ENCODE results near the gene DENND1A.

Gene DENND1A

DNA sequence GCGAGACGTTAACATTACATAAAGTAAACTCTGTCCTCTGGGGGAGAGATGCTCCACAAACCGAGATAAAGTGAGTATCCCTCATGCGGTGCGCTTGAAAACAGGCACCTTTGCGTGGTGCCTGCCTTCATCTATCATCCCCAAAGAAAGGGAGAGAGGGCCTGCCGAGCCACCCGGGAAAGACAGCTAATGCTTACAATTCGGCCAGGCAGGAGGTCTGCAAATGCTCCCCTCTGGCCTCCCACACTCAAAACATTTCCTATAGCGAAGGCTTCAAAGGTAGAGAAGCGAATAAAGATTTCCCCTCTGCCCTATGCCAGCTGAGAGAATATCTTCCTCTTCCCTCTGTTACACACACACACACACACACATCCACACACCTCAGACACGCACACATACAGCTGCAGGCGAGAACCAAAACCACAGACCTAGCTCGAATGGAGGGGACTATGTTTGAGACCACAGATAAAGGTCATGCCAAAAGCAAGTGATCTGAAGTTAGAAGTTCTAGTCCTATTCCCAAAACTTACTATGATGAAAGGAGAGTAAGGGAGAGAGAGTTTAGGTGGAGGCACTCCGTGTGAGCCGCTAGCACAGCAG lies 441.1 kb downstream of the DENND1A start:
- DNase-seq (ENCODE audit: low read depth, low spot score), result no peak

DNA sequence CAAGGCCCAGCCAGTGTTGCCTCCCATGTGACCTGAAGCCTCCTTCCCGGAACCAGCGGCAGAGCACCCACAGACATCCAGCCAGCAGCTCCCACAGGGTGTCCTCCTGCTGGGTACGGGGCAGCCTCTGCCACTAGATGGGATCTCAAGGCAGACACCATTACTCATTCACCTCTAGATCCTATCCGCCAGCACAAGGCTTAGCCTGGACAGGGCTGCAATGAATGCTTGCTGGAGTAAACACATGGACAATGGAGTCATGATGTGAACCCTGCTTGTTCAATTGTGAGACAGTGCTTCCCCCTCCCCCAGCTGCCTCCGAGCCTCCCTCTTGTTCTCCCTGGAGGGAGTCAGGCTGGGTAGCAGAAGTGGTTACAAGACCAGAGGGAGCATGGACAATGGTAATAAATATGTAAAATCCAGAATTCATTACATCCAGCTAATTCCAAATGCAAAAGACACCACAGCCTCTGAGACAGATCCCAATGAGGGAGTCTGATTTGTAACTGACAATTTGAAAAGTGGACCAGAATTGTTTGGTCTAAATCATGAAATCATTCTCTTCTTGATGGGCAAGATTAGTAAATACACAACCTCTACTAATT lies 441.9 kb downstream of the DENND1A start:
- DNase-seq (ENCODE audit: low read depth, low spot score), result no peak

DNA sequence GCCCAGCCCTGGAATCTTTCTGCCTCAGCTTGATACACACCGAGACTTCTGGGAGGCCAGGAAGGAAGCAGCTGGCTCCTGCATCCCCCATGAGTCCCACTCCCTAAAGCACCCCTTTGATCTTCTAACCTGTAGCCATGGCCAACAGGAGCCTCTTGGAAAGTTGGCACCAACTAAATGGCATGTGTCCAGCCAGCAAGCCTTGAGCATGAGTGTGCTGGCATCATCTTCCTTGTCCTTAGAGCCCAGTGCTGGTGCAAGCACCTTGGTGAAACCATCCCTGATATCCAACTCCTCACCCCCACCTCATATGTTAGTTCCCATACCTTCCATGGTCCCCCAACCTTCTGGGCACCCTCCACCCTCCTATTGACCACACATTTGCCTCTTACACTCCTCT lies 443.5 kb downstream of the DENND1A start:
- DNase-seq (ENCODE audit: low read depth, low spot score), result no peak

DNA sequence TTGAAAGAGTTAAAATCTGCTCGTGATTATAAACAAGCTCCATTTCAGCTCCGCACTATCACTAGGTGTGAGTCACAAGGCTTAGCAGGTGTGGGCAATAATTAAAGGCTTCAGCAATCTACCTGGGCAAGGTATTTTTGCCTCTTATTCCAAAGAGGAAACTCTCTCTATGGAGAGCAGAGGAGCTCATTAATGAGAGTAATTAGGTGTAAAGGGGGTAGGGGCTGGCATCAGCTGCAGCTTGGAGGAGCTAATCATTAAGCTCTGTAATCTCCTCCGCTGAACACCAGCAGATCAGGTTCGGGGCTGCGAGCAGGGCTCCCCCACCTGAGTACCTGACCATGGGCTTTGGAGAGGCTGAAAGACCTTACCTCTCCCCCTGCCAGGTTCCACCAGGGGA lies 444.7 kb downstream of the DENND1A start:
- no peak for DNase-seq (ENCODE audit: low read depth, low spot score)

DNA sequence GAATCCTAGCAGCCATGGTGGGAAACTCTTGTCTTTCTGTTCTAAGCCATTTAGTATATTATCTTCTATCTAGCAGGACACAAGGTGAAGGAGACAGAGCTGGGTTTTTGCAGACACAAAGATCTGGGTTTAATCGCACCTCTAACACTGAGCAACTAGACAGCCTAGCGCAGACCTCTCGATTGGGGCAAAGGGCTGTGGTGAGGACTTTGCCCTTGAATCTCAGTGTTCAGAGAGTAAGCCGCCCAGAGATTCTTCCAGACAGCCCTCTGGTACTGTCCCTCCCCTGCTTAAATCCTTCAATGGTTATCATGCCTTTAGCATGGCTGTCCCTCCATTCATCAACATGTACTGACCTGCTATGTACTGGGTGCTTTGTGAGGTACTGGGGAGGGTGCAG lies 445.8 kb downstream of the DENND1A start:
- no peak for DNase-seq (ENCODE audit: low read depth, low spot score)

DNA sequence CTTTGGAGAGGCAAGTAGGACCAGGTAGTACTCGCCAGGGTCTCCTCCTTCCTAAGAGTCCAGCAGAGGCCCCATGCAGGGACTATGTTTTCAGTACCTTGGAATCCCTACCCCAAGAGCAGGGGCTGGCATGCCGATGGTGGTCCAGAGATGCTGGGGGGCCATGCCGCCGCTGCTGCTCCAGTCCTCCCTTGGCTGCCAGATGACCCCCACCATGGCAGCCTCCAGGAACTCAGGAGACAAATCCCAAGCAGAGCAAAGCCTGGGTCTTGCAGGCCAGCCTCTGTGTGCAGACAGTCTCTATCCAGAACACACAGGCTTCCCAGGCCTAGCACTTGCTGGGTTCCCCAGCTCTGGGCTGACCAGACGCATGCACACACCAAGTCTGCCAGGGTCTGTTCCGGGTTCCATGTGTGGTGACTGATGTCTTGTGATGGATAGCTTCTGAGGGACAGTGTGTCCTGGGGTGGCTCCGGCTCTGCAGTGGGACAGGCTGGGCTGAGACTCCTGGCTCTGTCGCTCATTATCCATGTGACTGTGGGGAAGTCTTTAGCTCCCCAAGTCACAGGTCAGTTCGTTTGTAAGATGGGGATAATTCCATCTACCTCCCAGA lies 446.6 kb downstream of the DENND1A start:
- DNase-seq (ENCODE audit: low read depth, low spot score), result no peak

DNA sequence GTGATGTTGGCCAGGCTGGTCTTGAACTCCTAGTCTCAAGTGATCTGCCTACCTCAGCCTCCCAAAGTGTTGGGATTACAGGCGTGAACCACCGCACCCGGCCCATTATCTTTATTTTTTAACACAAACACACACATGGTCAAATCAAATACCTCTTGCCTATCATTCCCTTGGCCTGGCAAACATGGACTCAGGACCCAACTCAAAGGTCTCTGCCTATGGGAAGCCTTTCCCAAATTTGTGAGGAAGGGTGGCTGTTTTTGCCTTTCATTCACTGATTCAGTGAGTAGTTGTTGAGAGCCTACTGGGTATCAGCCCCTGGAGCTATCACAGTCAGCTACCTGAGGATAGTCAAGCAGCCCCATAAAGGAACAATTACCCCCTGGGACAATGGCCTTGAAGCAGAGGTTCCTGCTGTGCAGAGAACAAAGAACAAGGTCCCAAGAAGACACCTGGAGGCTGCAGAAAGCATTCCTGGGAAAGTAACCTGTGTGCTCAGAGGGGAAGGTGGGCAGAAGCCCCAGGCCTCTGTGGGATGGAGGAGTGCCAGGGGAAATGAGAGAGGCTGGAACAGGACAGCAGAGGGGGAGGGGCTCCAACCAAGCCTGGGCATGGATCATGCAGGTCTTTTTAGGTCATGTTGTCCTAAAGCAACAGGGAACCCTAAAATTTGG lies 447.5 kb downstream of the DENND1A start:
- DNase-seq (ENCODE audit: low read depth, low spot score), result no peak

DNA sequence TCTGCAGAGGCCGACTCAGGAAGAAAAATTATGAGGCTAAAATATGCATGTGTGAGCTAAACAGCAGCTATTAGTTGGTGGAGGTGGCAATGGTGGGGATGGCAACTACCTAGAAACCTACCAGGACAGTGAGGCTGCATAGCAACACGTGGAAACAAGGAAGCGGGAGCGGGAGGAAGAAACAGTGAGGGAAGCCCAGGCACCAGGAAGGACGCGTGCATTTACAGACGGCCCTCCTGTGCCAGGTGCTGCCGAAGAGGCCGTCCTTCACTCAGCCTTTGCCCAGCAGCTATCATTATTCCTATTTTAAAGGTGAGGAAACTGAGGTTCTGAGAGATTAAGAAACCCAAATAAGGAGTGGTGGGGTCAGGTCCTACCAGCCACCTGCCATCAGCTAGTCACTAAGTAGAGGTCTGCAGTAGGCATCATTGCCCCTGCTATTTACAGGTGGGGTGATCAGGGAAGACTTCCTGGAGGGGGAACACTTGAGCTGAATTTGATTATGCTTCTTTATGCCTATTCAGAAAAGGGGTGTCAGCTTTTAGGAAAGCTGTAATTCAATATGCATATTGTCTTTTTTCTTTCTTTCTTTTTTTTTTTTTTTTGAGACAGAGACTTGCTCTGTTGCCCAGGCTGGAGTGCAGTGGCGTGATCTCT lies 448.6 kb downstream of the DENND1A start:
- no peak for DNase-seq (ENCODE audit: low read depth, low spot score)

DNA sequence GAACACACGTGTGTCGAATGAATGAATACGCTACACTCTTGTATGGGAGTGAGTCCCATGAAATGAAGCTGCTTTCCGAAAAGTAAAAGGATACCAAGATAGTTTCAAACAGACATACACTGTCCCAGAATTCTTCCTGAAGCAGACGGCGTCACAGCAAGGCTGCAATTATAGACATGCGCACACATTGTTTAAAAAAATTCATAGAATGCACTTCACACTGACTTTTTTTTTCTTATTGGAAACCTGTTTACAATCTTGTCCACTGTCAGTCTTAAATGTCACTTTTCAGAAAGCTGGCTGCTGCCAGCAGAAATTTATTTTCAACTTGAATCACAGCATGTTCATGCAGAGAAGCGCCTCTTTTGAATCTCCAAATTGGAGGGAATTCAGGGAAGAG lies 449.1 kb downstream of the DENND1A start:
- DNase-seq (ENCODE audit: low read depth, low spot score), result no peak

DNA sequence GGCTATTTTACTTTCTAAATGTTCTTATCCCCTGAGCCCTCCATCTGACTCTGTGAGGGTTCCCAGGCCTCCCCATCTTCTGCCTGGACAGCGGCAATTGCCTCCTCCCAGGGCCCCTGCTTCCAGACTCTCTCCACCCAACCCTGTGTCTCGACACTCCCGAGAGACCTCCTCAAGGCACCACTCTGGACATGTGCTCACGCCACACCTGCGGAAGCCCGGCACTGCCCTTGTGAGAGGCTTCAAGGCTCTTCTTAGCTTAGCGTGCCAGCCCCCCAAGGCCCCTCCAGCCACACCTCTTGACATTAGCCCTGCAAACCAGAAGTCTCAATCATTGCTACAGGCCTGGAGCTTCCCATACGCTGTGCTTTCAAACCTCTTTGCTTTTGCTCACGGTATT lies 449.8 kb downstream of the DENND1A start:
- no peak for DNase-seq (ENCODE audit: low read depth, low spot score)

DNA sequence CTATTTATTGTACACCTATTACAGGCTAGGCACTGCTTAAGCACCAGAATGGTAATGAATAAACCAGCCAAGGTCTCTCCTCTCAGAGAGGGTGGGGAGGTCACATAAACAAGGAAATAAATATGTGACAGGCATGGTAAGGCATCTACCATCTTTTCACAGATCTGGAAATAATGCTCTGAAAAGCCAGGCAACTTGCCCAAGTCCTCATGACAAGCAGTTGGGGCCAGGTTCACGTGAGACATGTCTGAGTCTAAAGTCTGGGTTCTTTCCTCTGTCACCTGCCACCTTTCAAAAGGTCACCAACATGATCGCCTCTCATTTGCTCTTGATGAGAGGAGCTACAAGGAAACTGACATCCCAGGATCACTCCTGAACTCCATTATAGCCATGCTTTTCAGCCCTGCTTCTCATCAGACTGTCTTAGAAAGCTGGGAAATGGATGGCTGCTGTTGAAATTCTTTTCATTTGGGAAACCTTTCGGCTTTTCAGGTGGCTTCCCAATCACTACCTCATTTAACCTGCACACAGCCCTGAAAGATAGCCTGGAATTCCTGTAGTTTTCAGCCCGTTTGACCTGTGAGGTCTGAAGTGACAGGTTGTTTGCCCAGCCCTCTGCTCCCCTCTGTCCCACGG lies 450.8 kb downstream of the DENND1A start:
- DNase-seq (ENCODE audit: low read depth, low spot score), result no peak

DNA sequence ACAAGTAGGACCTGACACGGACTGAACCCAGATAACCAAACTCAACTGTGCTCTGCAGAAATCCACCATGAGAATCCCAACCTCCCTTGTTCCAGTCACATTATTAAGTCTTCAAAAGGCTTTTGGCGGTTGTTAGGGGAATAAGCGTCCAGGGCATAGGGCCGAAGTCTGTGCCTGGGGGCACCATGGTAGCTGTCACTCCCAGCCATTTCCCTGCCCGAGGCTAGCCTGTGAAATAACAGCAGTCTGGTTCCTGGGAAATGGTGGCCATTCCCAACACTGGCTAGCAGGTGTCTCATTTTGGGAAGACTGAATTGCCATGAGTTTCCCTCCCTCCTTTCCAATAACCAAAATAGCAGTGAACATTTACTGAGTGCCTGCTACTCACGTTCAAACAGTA lies 451.8 kb downstream of the DENND1A start:
- no peak for DNase-seq (ENCODE audit: low read depth, low spot score)

DNA sequence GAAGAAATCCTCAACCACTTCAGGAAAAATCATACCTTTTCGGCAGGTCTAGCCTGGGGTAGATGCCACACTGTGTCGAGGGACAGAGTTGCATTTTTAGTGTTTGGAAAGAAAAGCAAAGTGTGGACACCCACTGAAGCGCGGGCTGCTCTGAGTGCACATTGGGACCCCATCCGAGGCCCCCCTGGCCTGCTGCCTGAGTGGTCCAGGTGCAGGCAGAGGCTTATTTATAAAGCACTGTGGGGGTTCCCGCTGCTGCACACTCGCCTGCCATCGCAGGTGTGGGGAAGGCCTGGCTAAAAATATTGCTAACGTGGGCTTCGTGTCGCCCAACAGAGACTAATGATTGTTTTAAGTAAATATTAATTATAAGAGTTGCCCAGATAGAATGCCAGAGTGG lies 454.5 kb downstream of the DENND1A start:
- DNase-seq (ENCODE audit: low read depth, low spot score), result no peak

DNA sequence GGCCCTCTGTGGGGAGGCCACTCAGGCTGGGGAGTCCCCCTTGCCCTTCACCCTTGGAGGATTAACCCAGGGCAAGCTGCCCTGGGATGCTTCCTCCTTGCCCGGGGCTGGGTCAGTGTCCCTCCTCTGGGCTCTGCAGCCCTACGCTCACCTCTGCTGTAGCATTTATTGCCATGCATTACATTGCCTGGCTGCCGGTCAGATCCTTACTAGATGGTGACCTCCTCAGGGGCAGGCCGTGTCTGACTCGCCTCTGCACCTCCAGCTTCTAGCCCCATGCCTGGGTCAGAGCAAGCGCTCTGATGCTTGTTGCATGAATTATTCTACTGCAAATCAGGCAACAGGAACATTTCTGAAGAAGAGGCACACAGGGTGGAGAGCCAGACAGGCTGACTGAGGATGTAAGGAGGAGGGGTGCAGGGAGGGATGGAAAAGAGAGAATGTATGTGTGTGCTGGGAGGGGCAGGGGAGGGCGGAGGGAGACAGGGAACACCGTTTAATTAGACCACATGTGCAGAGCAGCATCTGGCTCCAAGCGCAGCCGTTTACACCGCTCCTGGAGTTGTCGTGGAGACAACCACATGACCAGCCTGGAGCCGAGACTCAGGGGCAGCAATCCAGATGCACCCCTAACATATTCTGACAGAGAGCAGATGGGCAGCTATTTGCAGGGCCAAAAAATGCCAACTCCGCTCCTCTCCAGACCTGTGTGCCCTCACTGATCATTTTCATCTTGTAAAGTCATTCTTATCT lies 456.9 kb downstream of the DENND1A start:
- no peak for DNase-seq (ENCODE audit: low read depth, low spot score)

DNA sequence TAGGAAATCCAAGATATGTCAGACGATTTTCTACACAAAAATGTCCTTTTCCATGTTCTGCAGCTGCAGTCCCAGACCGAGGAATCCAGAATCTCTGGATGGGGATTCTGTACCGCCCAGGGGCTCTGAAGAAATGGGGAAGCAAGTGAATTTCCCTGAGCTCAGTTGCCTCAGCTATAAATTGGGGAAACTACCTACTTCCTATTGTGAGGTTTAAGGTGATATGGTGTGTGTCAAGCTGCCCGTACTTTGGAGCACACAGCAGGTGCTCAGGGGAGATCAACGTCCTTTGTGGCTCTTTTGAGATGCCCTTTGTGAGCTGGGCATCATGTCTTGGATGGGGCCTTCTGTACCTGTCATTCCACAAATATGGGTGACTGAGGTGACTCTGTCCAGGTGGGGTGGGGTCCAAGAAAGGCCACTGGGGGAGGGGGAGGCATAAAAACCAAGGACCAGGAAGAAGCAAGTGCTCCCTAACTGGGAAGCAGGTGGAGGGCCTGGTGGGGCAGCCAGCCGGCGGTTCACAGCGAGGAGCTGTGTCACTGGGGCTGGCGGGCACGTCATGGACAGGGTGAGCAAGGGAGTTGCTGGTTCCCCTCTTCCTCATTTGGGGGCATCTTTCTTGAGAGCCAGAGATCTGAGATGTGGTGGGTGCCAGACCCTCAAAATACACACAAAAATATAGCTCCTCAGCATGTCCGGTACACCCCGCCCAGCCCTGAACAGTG lies 457.9 kb downstream of the DENND1A start:
- DNase-seq (ENCODE audit: low read depth, low spot score), result no peak

DNA sequence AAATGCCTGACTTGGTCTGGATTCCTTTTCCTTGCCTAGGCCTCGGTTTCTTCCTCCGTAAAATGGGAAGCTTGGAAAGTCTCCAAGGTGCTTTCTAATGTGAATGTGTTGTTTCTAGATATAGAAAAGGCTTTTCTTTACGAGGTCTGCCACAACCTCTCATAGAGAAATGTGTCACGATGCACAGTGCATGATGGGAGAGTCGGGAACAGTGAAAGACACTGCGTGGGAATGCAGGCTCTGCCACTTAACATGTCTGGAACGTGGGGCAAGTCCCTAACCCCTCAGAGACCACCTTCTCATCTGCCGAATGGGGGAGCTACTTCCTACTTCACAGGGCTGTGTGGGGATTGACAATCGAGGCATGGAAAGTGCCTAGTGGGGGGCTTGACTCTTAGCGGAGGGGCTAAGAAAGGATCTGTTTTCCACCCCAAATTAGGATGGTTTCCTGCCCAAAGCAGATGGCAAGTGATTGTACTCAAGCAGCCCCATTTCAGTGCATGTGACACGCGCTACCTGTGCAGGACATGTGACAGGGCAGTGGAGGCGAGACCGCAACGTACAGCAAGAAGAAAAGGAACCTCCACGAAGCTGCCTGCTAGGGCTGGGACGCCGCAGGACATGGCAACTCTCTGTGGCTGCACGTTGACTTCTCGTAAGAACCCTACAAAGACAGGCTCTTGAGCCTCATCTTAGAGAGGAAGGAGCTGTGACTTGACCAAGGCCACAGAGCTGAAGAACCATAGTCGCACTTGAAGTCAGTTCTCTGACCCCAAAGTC lies 458.7 kb downstream of the DENND1A start:
- no peak for DNase-seq (ENCODE audit: low read depth, low spot score)

DNA sequence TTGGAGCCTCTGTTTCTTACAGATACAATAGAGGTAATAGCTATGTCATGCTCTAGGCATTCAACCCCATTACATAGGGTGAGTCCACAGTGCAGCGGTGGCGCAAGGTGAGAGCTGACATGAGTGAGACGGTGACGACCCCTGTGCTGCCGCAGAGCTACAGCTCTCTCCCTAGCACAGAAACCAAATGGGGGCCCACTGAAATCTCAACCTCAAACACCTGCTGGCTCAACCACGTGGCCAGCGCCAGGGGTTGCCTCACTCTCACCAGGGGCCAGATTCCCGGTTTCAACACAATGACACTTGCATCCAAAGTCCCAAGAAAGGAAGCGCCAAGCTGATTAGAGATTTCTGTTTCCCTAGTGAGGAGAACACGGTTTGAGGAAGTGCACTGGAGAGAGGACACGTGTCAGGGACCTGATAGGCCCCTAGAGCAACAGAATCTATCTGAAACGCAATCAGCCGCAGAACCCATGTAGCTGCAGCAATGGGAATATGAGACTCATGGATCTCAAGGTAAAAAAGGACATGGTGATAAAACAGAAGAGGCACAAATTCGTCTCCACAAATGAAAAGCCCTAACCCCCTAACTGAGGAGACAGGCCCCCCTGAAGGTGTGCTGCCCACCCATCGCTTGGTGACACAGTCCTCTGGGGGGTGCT lies 459.7 kb downstream of the DENND1A start:
- DNase-seq (ENCODE audit: low read depth, low spot score), result no peak

DNA sequence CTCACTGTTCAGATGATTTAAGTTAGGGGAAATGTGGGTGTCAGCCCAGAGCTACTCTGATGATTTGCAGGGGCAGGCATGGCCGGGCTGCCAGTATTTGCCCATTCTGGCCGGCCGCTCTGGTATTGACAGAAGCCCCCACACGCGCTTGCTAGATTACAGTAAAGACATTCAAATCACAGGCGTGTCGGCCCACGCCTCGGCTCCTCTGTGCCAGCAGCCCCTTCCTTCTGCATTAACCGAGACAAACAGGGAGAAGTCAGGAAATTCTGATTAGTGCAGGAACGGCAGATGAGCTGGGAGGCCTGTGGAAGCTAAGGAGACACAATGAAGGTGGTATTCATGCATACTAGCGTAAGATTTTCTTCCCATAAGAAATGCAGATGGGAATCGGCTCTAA lies 460.6 kb downstream of the DENND1A start:
- DNase-seq (ENCODE audit: low read depth, low spot score), result no peak

DNA sequence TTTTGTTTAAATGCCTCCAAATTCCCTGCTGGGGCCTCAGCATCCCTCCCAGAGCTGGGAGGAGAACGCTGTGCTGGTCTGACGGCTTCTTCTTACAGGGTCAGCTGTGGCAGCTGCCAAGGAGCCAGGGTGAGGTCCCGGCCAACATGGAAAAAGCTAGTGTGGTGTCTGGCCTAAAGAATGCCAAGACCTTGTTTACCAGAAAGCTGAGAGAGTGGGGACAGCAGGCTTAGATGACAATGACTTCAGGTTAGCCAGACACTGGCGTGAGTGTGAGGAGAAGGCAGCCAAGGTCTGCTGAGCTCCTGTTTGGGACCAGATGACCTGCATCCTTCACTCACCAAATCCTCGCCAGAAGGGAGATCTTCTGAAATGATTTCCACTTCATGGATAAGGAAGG lies 461.4 kb downstream of the DENND1A start:
- no peak for DNase-seq (ENCODE audit: low read depth, low spot score)
